Endothelial cell of umbilical vein (primary cell): ENCODE measurements around the gene METTL21A. TPM values are rescaled to one million over a fixed set of nuclear protein-coding genes. Genes with fewer than 3 reads are reported as not detected.

Experiments
- BruUV-seq: library from RNA; stranded (reverse); fragments of 400-500 nt; replicated peaks from 2 replicates; lab custom pipeline; 2021; lab: Mats Ljungman, UMichigan
- CTCF ChIA-PET: fragments of 300-600, 350-600 bp; sonication (Branson Sonifier 250); formaldehyde crosslinking; loops from one replicate; lab custom pipeline; 2021; ENCODE audit warnings: antibody characterized with exemption, inconsistent platforms; lab: Charles Lee
- POLR2A ChIA-PET: fragments of 300-600, 350-600 bp; sonication (Branson Sonifier 250); formaldehyde crosslinking; loops from one replicate; lab custom pipeline; 2021; ENCODE audit warnings: antibody characterized with exemption, inconsistent platforms; lab: Charles Lee
- DNase-seq: peaks from one replicate; pipeline ENCODE4 v3.0.0-alpha.2; 2011; ENCODE audit warnings: low read depth, low spot score
- FAIRE-seq: peaks from 2 replicates; lab custom pipeline; 2011; peaks lifted over from hg19 to GRCh38; lab: Jason Lieb, UNC
- H2AFZ ChIP-seq: 2 replicates; pipeline ENCODE4 v1.6.0; 2012; ENCODE audit warnings: low read depth, low read length, control low read depth, inconsistent platforms
- H3K27ac ChIP-seq: 2 replicates; pipeline ENCODE4 v1.5.1; 2011; ENCODE audit warnings: low read depth, mild to moderate bottlenecking, control low read depth, low read length, moderate library complexity; ENCODE audit not compliant: insufficient read depth
- H3K27me3 ChIP-seq, 2 experiments: 2 replicates each; pipeline versions ENCODE4 v1.6.0 to v1.6.1; 2011; ENCODE audit warnings: low read length in 2 of 2, mixed read lengths in 1 of 2; ENCODE audit not compliant: control insufficient read depth in 2 of 2, insufficient read depth in 2 of 2
- H3K36me3 ChIP-seq, 2 experiments: 2 replicates in 1 of 2; 3 replicates in 1 of 2; pipeline ENCODE4 v1.5.1; 2011; ENCODE audit warnings: low read length in 2 of 2, mild to moderate bottlenecking in 1 of 2, moderate library complexity in 1 of 2; ENCODE audit not compliant: control insufficient read depth in 2 of 2, insufficient read depth in 2 of 2; ENCODE audit errors: extremely low read depth in 1 of 2
- H3K4me1 ChIP-seq: 3 replicates; pipeline ENCODE4 v1.5.1; 2011; ENCODE audit warnings: mild to moderate bottlenecking, low read length; ENCODE audit not compliant: control insufficient read depth, insufficient read depth; ENCODE audit errors: extremely low read depth
- H3K4me2 ChIP-seq: 2 replicates; pipeline ENCODE4 v1.6.1; 2011; ENCODE audit warnings: low read length, control low read depth, mixed read lengths; ENCODE audit not compliant: insufficient read depth
- H3K4me3 ChIP-seq, 3 experiments: fragments of 200-600 bp in 1 of 3; sonication (generic), shearing (Covaris generic) in 1 of 3; replicated peaks in 1 of 3; 2 replicates each; pipeline ENCODE4 v1.5.1; 2011 to 2016; ENCODE audit warnings: control low read depth in 3 of 3, low read length in 3 of 3, mild to moderate bottlenecking in 2 of 3, inconsistent platforms in 1 of 3, low read depth in 1 of 3, moderate library complexity in 1 of 3; ENCODE audit not compliant: insufficient read depth in 1 of 3
- H3K79me2 ChIP-seq: 2 replicates; pipeline ENCODE4 v1.6.0; 2012; ENCODE audit warnings: low read length, inconsistent platforms; ENCODE audit not compliant: control insufficient read depth, insufficient read depth
- H3K9ac ChIP-seq: replicated peaks from 2 replicates; pipeline ENCODE3; 2011; ENCODE audit warnings: low read length, control low read depth; ENCODE audit not compliant: insufficient read depth; ENCODE audit errors: extremely low read depth
- H3K9me1 ChIP-seq: replicated peaks from 3 replicates; pipeline ENCODE4 v1.6.0; 2011; ENCODE audit warnings: mild to moderate bottlenecking, low read length; ENCODE audit not compliant: control insufficient read depth, insufficient read depth; ENCODE audit errors: extremely low read depth
- H3K9me3 ChIP-seq: replicated peaks from 2 replicates; pipeline ENCODE4 v1.5.1; 2012; ENCODE audit warnings: low read length, inconsistent platforms; ENCODE audit not compliant: control insufficient read depth, insufficient read depth
- H4K20me1 ChIP-seq: replicated peaks from 2 replicates; pipeline ENCODE3; 2011; ENCODE audit warnings: mild to moderate bottlenecking, low read length; ENCODE audit not compliant: control insufficient read depth, insufficient read depth; ENCODE audit errors: extremely low read depth
- EZH2 ChIP-seq: IDR thresholded peaks from 2 replicates; pipeline ENCODE4 v1.6.1; 2012; ENCODE audit warnings: borderline replicate concordance, low read depth, mild to moderate bottlenecking, moderate library complexity, low read length, inconsistent platforms; ENCODE audit not compliant: severe bottlenecking
- FOS ChIP-seq: IDR thresholded peaks from 2 replicates; pipeline ENCODE4 v1.6.1; 2011; ENCODE audit warnings: mild to moderate bottlenecking, low read length, moderate library complexity, borderline replicate concordance; ENCODE audit not compliant: insufficient read depth
- JUN ChIP-seq: IDR thresholded peaks from 2 replicates; pipeline ENCODE4 v1.6.1; 2011; ENCODE audit warnings: borderline replicate concordance, low read depth; ENCODE audit not compliant: insufficient read length, insufficient read depth
- MYC ChIP-seq: IDR thresholded peaks from one replicate; pipeline ENCODE4 v1.6.1; 2011; ENCODE audit warnings: mild to moderate bottlenecking, low read depth, low read length
- POLR2A ChIP-seq: IDR thresholded peaks from 2 replicates; pipeline ENCODE4 v1.6.1; 2012; ENCODE audit warnings: low read depth, mild to moderate bottlenecking, control low read depth, low read length
- POLR2AphosphoS5 ChIP-seq: IDR thresholded peaks from 2 replicates; pipeline ENCODE4 v1.6.1; 2012; ENCODE audit warnings: low read depth, mild to moderate bottlenecking, control low read depth, low read length, moderate library complexity; ENCODE audit not compliant: insufficient read depth
- dilution Hi-C: fragments of 300-500 bp; cut with MboI; formaldehyde crosslinking; loops from one replicate; pipeline ENCODE4 v1.15.0; 2019; ENCODE audit warnings: low sequenced_read_pairs; ENCODE audit not compliant: extremely low pct_ligation_motif_present
- intact Hi-C: fragments of 100-400 bp; cut with micrococcal nuclease; formaldehyde crosslinking; loops from one replicate; pipeline ENCODE4 v1.10.0; 2022
- polyA plus RNA-seq, 4 experiments: library from polyadenylated mRNA; depleted of rRNA in 3 of 4; stranded (reverse) in 3 of 4; unstranded in 1 of 4; fragments of >200 nt; gene quantifications; 2 replicates each; pipeline versions ENCODE4 v1.2.1 to v1.2.3, GENCODE V29; 2011 to 2012; ENCODE audit warnings: missing spikeins in 1 of 4
- total RNA-seq: library from RNA; stranded (reverse); gene quantifications from 2 replicates; pipeline ENCODE4 v1.2.3, GENCODE V29; 2021
- TF ChIP-seq, protein P1 (sequence below), 2 donors: IDR thresholded peaks; 1 replicate in 1 of 2; 2 replicates in 1 of 2; pipeline ENCODE4 v1.5.1; 2011; ENCODE audit warnings: low read length in 2 of 2, mild to moderate bottlenecking in 2 of 2, moderate library complexity in 2 of 2, control low read depth in 1 of 2, inconsistent platforms in 1 of 2, low read depth in 1 of 2; ENCODE audit not compliant: insufficient read depth in 1 of 2; ENCODE audit errors: extremely low read depth in 1 of 2
- TF ChIP-seq, protein P2 (sequence below): IDR thresholded peaks from 2 replicates; pipeline ENCODE4 v1.6.1; 2011; ENCODE audit not compliant: insufficient read depth, insufficient read length

METTL21A gene
- total and polyA plus RNA-seq, 2 donors (not counting 3 experiments of a cell fraction or from before 2014, with no cell fraction given), result 11.6 to 14.0 TPM

- Histone ChIP-seq H3K9me3 (no peaks in the 10 kb centered on the region), H3K9me1 (no peaks in the 10 kb centered on the region), H3K36me3 (no peaks in the 10 kb centered on the region), H4K20me1 (no peaks in the 10 kb centered on the region), H3K4me2 (no peak overlapping the region), H3K4me3 (no peak overlapping the region), H3K27ac (no peak overlapping the region), H3K9ac (no peak overlapping the region), H3K27me3 (no peaks in the 10 kb centered on the region), H3K4me1 (peaks cover 17% of the 10 kb centered on the region), H3K79me2 (no peaks in the 10 kb centered on the region), H2AFZ (no peak overlapping the region)
- BruUV-seq, result no TSS peak
- ChIA-PET CTCF (interaction anchor here (0.9 kb wide), 1 partner anchor 47 kb away, joined by 3 read pairs; no protein-coding TSS in a partner anchor), POLR2A (no interaction called here)
- intact Hi-C loops, result no loop called here
- TF ChIP-seq JUN, result no peak
- no peak for TF ChIP-seq EZH2
- no peak for TF ChIP-seq POLR2AphosphoS5
- TF ChIP-seq, protein P1, sequence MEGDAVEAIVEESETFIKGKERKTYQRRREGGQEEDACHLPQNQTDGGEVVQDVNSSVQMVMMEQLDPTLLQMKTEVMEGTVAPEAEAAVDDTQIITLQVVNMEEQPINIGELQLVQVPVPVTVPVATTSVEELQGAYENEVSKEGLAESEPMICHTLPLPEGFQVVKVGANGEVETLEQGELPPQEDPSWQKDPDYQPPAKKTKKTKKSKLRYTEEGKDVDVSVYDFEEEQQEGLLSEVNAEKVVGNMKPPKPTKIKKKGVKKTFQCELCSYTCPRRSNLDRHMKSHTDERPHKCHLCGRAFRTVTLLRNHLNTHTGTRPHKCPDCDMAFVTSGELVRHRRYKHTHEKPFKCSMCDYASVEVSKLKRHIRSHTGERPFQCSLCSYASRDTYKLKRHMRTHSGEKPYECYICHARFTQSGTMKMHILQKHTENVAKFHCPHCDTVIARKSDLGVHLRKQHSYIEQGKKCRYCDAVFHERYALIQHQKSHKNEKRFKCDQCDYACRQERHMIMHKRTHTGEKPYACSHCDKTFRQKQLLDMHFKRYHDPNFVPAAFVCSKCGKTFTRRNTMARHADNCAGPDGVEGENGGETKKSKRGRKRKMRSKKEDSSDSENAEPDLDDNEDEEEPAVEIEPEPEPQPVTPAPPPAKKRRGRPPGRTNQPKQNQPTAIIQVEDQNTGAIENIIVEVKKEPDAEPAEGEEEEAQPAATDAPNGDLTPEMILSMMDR (IDR thresholded peaks at IDR 0.05; ENCODE audit: extremely low read depth in 1 of 2, insufficient read depth in 1 of 2, low read depth in 1 of 2, low read length in 2 of 2), result no peak
- no peak for TF ChIP-seq MYC
- no peak for TF ChIP-seq FOS
- no peak for TF ChIP-seq POLR2A
- TF ChIP-seq, protein P2, sequence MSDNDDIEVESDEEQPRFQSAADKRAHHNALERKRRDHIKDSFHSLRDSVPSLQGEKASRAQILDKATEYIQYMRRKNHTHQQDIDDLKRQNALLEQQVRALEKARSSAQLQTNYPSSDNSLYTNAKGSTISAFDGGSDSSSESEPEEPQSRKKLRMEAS, result no peak
- FAIRE-seq (no peak), DNase-seq (no peak)
- dilution Hi-C loops, result no loop called here
These were observed 49.1 kb upstream of the METTL21A start for GRCh38 chr2:207674266-207674774.
